Measurements from ENCODE around the gene UBE2I. TPM values are rescaled to one million over a fixed set of nuclear protein-coding genes. Genes with fewer than 3 reads are reported as not detected.

Gene UBE2I
- total RNA-seq, 1 experiment from 2014 or later = 212 TPM

DNA sequence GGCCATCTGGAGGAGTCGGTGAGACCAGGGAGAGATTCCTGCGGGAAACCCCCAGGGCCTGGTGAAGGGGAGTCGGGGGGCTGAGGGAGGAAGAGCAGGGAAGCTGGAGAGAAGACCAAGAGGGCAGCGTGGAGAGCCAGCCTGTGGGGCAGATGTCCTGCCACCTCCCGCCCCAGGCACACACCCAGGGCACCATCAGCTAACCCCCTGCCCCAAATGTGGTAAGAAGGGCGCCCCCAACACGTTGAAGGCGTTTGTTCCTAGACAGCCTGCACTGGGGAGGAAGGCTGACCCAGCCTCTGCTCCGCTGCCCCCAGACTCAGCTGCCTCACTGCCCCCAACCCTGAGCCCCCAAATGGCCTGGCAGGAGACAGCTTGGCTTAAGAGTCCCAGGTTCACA, 25.3 kb downstream of the UBE2I start:
- ChIA-PET POLR2A (interaction anchor here (0.5 to 0.6 kb wide), 2 partner anchors 79 to 615 kb away, joined by 3 to 4 read pairs; no protein-coding TSS in a partner anchor), CTCF (no interaction called here), RAD21 (ENCODE audit: low non-redundant PET in 1 of 2, low total read pairs in 2 of 2, uncharacterized antibody in 2 of 2, unreplicated experiment in 2 of 2) (no interaction called here)
- no peaks in the 10 kb centered on the region; a peak in 1 of 4 replicates for H3K9me3 ChIP-seq (ENCODE audit: control insufficient read depth in 1 of 2, insufficient read depth in 1 of 2, low read depth in 1 of 2, low read length in 2 of 2)
- H3K4me2 ChIP-seq (ENCODE audit: low read length) = peak overlapping the region; percentile 87
- H2AFZ ChIP-seq (ENCODE audit: low read depth, low read length, poor library complexity, severe bottlenecking) = no peak overlapping the region
- no peaks in the 10 kb centered on the region for H3K79me2 ChIP-seq (ENCODE audit: insufficient read depth, low read length)
- H3K4me3 ChIP-seq (replicated peaks in 1 of 2; ENCODE audit: low read depth in 1 of 2, low read length in 2 of 2) = peak overlapping the region in 1 of 2 experiments; percentile 72; a peak in 1 of 4 replicates
- no peaks in the 10 kb centered on the region for H3K9me2 ChIP-seq (ENCODE audit: insufficient read depth)
- TSS peak; percentile 44 for BruUV-seq (replicated peaks)
- no peaks in the 10 kb centered on the region for H3K36me3 ChIP-seq (ENCODE audit: control insufficient read depth in 1 of 2, insufficient read depth in 2 of 2, low read length in 2 of 2)
- no peak overlapping the region for H3K9ac ChIP-seq (ENCODE audit: low read length)
- H3K4me1 ChIP-seq (ENCODE audit: control insufficient read depth in 1 of 2, insufficient read depth in 2 of 2, low read length in 2 of 2) = peaks cover 17 to 34% of the 10 kb centered on the region in 2 experiments; a peak in 3 of 4 replicates
- no peaks in the 10 kb centered on the region for H3K27me3 ChIP-seq (ENCODE audit: insufficient read depth, low read length)
- no peak for DNase-seq (ENCODE audit: low read depth, low spot score)
- TF ChIP-seq, protein P1, sequence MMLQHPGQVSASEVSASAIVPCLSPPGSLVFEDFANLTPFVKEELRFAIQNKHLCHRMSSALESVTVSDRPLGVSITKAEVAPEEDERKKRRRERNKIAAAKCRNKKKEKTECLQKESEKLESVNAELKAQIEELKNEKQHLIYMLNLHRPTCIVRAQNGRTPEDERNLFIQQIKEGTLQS (IDR thresholded peaks at IDR 0.05) = no peak
- TF ChIP-seq SP1 (IDR thresholded peaks at IDR 0.05; ENCODE audit: low read depth) (no peak), RAD21 (IDR thresholded peaks at IDR 0.05; ENCODE audit: low read depth) (no peak), JUND (IDR thresholded peaks at IDR 0.05) (no peak), SRF (IDR thresholded peaks at IDR 0.05; ENCODE audit: low read depth) (no peak), YY1 (IDR thresholded peaks at IDR 0.05; ENCODE audit: extremely low read depth, insufficient replicate concordance, low read depth, low read length) (no peak), SIN3A (IDR thresholded peaks at IDR 0.05; ENCODE audit: low read depth) (no peak), EZH2phosphoT487 (IDR thresholded peaks at IDR 0.05; ENCODE audit: borderline replicate concordance) (no peak), ZFX (IDR thresholded peaks at IDR 0.05) (no peak)
- no peak for ATAC-seq
- H4K20me1 ChIP-seq (ENCODE audit: insufficient read depth) = no peaks in the 10 kb centered on the region
- H3K27ac ChIP-seq (ENCODE audit: low read depth, low read length) = no peak overlapping the region
- intact Hi-C loops (cut with micrococcal nuclease) = no loop called here

DNA sequence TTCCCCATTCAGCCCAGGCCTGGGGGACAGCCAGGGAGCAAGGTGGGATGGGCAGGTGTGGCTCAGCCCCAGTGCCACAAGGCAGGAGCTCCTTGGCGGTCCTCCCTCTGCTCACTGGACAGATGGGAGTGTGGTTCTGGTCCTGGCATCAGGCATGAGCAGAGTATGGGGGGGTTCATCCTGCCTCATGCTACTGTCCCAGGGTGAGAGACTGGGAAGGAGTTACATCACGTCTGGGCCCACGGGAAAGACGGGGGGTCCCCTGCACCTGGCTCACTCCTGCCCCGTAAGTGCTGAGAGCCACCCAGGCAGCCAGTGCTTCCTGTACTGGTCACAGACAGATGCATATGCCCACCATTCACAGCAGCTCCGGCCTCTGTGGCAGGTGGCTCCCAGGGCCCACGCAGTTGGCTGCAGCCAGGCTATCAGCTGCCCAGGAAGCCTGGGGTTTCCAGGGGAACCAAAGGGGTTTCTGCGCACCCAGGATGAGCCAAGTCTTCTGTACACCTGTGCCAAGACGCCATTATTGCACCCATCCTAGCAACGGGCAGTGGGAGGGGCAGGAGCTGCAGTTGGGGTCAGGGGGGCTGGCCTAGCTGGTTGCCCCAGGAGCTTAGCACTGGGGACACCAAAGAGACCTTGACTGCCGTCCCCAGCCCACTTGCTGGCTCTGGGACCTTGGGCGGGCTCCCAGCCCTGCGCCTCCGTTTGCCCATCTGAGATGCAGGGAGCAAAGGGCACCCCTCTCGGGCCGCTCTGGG, 26.0 kb downstream of the UBE2I start:
- BruUV-seq (replicated peaks) = no TSS peak
- Histone ChIP-seq H3K4me3 (replicated peaks in 1 of 2; ENCODE audit: low read depth in 1 of 2, low read length in 2 of 2) (no peak overlapping the region), H3K4me1 (ENCODE audit: control insufficient read depth in 1 of 2, insufficient read depth in 2 of 2, low read length in 2 of 2) (peaks cover 17 to 34% of the 10 kb centered on the region in 2 experiments; a peak in 3 of 4 replicates), H3K9me2 (ENCODE audit: insufficient read depth) (no peaks in the 10 kb centered on the region), H3K4me2 (ENCODE audit: low read length) (no peak overlapping the region), H4K20me1 (ENCODE audit: insufficient read depth) (no peaks in the 10 kb centered on the region), H3K9ac (ENCODE audit: low read length) (no peak overlapping the region), H3K27ac (ENCODE audit: low read depth, low read length) (no peak overlapping the region), H3K36me3 (ENCODE audit: control insufficient read depth in 1 of 2, insufficient read depth in 2 of 2, low read length in 2 of 2) (no peaks in the 10 kb centered on the region), H3K27me3 (ENCODE audit: insufficient read depth, low read length) (no peaks in the 10 kb centered on the region), H3K79me2 (ENCODE audit: insufficient read depth, low read length) (no peaks in the 10 kb centered on the region), H3K9me3 (ENCODE audit: control insufficient read depth in 1 of 2, insufficient read depth in 1 of 2, low read depth in 1 of 2, low read length in 2 of 2) (no peaks in the 10 kb centered on the region; a peak in 1 of 4 replicates), H2AFZ (ENCODE audit: low read depth, low read length, poor library complexity, severe bottlenecking) (no peak overlapping the region)
- CTCF ChIA-PET = no interaction called here
- POLR2A ChIA-PET = no interaction called here
- no peak for ATAC-seq
- intact Hi-C loops (cut with micrococcal nuclease) = no loop called here
- RAD21 ChIA-PET (ENCODE audit: low non-redundant PET in 1 of 2, low total read pairs in 2 of 2, uncharacterized antibody in 2 of 2, unreplicated experiment in 2 of 2) = no interaction called here
- no peak for TF ChIP-seq EGR1 (IDR thresholded peaks at IDR 0.05; ENCODE audit: low read depth)
- no peak for TF ChIP-seq ZNF274 (IDR thresholded peaks at IDR 0.05; ENCODE audit: low read depth, low read length)
- TF ChIP-seq ZFX (IDR thresholded peaks at IDR 0.05) = no peak
- TF ChIP-seq, protein P2, sequence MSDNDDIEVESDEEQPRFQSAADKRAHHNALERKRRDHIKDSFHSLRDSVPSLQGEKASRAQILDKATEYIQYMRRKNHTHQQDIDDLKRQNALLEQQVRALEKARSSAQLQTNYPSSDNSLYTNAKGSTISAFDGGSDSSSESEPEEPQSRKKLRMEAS (IDR thresholded peaks at IDR 0.05) = no peak
- TF ChIP-seq TCF7L2 (IDR thresholded peaks at IDR 0.05; ENCODE audit: borderline replicate concordance, extremely low read depth, insufficient read depth, insufficient read length) = no peak
- TF ChIP-seq, protein P3, sequence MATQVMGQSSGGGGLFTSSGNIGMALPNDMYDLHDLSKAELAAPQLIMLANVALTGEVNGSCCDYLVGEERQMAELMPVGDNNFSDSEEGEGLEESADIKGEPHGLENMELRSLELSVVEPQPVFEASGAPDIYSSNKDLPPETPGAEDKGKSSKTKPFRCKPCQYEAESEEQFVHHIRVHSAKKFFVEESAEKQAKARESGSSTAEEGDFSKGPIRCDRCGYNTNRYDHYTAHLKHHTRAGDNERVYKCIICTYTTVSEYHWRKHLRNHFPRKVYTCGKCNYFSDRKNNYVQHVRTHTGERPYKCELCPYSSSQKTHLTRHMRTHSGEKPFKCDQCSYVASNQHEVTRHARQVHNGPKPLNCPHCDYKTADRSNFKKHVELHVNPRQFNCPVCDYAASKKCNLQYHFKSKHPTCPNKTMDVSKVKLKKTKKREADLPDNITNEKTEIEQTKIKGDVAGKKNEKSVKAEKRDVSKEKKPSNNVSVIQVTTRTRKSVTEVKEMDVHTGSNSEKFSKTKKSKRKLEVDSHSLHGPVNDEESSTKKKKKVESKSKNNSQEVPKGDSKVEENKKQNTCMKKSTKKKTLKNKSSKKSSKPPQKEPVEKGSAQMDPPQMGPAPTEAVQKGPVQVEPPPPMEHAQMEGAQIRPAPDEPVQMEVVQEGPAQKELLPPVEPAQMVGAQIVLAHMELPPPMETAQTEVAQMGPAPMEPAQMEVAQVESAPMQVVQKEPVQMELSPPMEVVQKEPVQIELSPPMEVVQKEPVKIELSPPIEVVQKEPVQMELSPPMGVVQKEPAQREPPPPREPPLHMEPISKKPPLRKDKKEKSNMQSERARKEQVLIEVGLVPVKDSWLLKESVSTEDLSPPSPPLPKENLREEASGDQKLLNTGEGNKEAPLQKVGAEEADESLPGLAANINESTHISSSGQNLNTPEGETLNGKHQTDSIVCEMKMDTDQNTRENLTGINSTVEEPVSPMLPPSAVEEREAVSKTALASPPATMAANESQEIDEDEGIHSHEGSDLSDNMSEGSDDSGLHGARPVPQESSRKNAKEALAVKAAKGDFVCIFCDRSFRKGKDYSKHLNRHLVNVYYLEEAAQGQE (IDR thresholded peaks at IDR 0.05; ENCODE audit: low read depth) = no peak
- TF ChIP-seq, protein P1 (IDR thresholded peaks at IDR 0.05) = no peak
- no peak for TF ChIP-seq POLR2A (IDR thresholded peaks at IDR 0.05; ENCODE audit: borderline replicate concordance, extremely low read depth, insufficient read depth, insufficient read length)
- no peak for DNase-seq (ENCODE audit: low read depth, low spot score)

Data from HCT116 (cell line).